SK-N-SH (cell line): ENCODE results near the gene SEC24B. TPM values are rescaled to one million over a fixed set of nuclear protein-coding genes. Genes with fewer than 3 reads are reported as not detected.

ENCODE experiments used
- CTCF ChIA-PET: fragments of 300-600, 350-600 bp; formaldehyde crosslinking; extraction: SDS; loops from one replicate; lab custom pipeline; 2021; lab: Yijun Ruan, JAX
- POLR2A ChIA-PET: fragments of 350-600 bp; sonication (Branson Sonifier 250); formaldehyde crosslinking; extraction: SDS; loops from one replicate; lab custom pipeline; 2020; ENCODE audit warnings: antibody characterized with exemption, inconsistent platforms; lab: Yijun Ruan, JAX
- DNase-seq: peaks from one replicate; pipeline ENCODE4 v3.0.0; 2012
- H2AFZ ChIP-seq: fragments of 200-600 bp; sonication (generic); 2 replicates; pipeline ENCODE4 v1.8.1; 2016; ENCODE audit warnings: antibody characterized with exemption, mild to moderate bottlenecking, low read depth
- H3F3A ChIP-seq: fragments of 200-600 bp; sonication (generic); replicated peaks from 2 replicates; pipeline ENCODE3; 2016; ENCODE audit warnings: antibody characterized with exemption, mild to moderate bottlenecking; ENCODE audit not compliant: insufficient read depth
- H3K27ac ChIP-seq, 2 experiments: fragments of 200-500 bp in 1 of 2; fragments of 200-600 bp in 1 of 2; sonication (Bioruptor generic) in 1 of 2; sonication (generic), shearing (Covaris generic) in 1 of 2; 2 replicates each; pipeline versions ENCODE4 v1.5.1 to v1.6.1; 2014 to 2016; ENCODE audit warnings: low read depth in 2 of 2, inconsistent platforms in 1 of 2, low read length in 1 of 2, mild to moderate bottlenecking in 1 of 2, mixed read lengths in 1 of 2
- H3K27me3 ChIP-seq: fragments of 200-600 bp; sonication (generic), shearing (Covaris generic); 2 replicates; pipeline ENCODE4 v1.6.1; 2016; ENCODE audit warnings: mixed run types; ENCODE audit not compliant: insufficient read depth
- H3K36me3 ChIP-seq, 2 experiments: fragments of 200-500 bp in 1 of 2; fragments of 200-600 bp in 1 of 2; sonication (Bioruptor generic) in 1 of 2; sonication (generic) in 1 of 2; replicated peaks in 1 of 2; 2 replicates each; pipeline versions ENCODE3 to v1.5.1; 2014 to 2016; ENCODE audit warnings: low read length in 1 of 2, mild to moderate bottlenecking in 1 of 2; ENCODE audit not compliant: insufficient read depth in 2 of 2, control insufficient read depth in 1 of 2
- H3K4me1 ChIP-seq, 2 experiments: fragments of 200-500 bp in 1 of 2; fragments of 200-600 bp in 1 of 2; sonication (Bioruptor generic) in 1 of 2; sonication (generic), shearing (Covaris generic) in 1 of 2; 2 replicates each; pipeline versions ENCODE4 v1.5.1 to v1.6.1; 2014 to 2016; ENCODE audit warnings: low read depth in 1 of 2, low read length in 1 of 2, mixed run types in 1 of 2; ENCODE audit not compliant: insufficient read depth in 2 of 2, control insufficient read depth in 1 of 2
- H3K4me2 ChIP-seq: fragments of 200-600 bp; sonication (generic), shearing (Covaris generic); 2 replicates; pipeline ENCODE4 v1.6.1; 2017; ENCODE audit warnings: mixed run types
- H3K4me3 ChIP-seq, 2 experiments: fragments of 200-500 bp in 1 of 2; fragments of 200-600 bp in 1 of 2; sonication (Bioruptor generic) in 1 of 2; sonication (generic), shearing (Covaris generic) in 1 of 2; 2 replicates each; pipeline versions ENCODE4 v1.5.1 to v1.8.1; 2014 to 2016; ENCODE audit warnings: low read depth in 2 of 2, inconsistent platforms in 1 of 2, low read length in 1 of 2, mild to moderate bottlenecking in 1 of 2, mixed read lengths in 1 of 2, moderate library complexity in 1 of 2
- H3K79me2 ChIP-seq: fragments of 200-600 bp; sonication (generic); 2 replicates; pipeline ENCODE4 v1.8.1; 2017; ENCODE audit warnings: mild to moderate bottlenecking; ENCODE audit not compliant: insufficient read depth
- H3K9ac ChIP-seq: fragments of 200-600 bp; sonication (generic); 2 replicates; pipeline ENCODE4 v1.6.1; 2017; ENCODE audit warnings: mixed run types
- H3K9me2 ChIP-seq: fragments of 200-600 bp; sonication (generic); 2 replicates; pipeline ENCODE4 v1.6.1; 2017; ENCODE audit warnings: mixed run types
- H3K9me3 ChIP-seq: fragments of 200-600 bp; sonication (generic); 2 replicates; pipeline ENCODE4 v1.6.1; 2017; ENCODE audit warnings: mixed run types, mild to moderate bottlenecking, moderate library complexity
- H4K20me1 ChIP-seq: fragments of 200-600 bp; sonication (generic); 2 replicates; pipeline ENCODE4 v1.6.1; 2017; ENCODE audit warnings: mild to moderate bottlenecking, mixed run types; ENCODE audit not compliant: insufficient read depth
- CHD2 ChIP-seq: fragments of 150-350 bp; IDR thresholded peaks from 2 replicates; pipeline ENCODE4 v1.6.1; 2018; ENCODE audit warnings: low read length; ENCODE audit not compliant: partially characterized antibody
- ELF1 ChIP-seq: IDR thresholded peaks from 2 replicates; pipeline ENCODE4 v1.4.0; 2012
- EP300 ChIP-seq, 2 experiments: IDR thresholded peaks; 2 replicates each; pipeline versions ENCODE4 v1.4.0 to v1.6.1; 2012; ENCODE audit warnings: borderline replicate concordance in 1 of 2, low read depth in 1 of 2, low read length in 1 of 2
- EZH2phosphoT487 ChIP-seq: fragments of 200-600 bp; sonication (generic); IDR thresholded peaks from 2 replicates; pipeline ENCODE4 v1.6.1; 2017; ENCODE audit warnings: low read depth, mixed run types, mild to moderate bottlenecking, antibody characterized with exemption, moderate library complexity, borderline replicate concordance
- FOSL2 ChIP-seq: IDR thresholded peaks from 2 replicates; pipeline ENCODE4 v1.4.0; 2012; ENCODE audit warnings: low read depth, mild to moderate bottlenecking, moderate library complexity, borderline replicate concordance
- FOXJ3 ChIP-seq: sonication (generic); formaldehyde crosslinking; IDR thresholded peaks from 2 replicates; pipeline ENCODE4 v1.5.1; 2020; ENCODE audit warnings: mild to moderate bottlenecking, missing genetic modification reagents
- FOXM1 ChIP-seq: IDR thresholded peaks from 2 replicates; pipeline ENCODE4 v1.4.0; 2012; ENCODE audit warnings: low read depth, mild to moderate bottlenecking
- GABPA ChIP-seq: IDR thresholded peaks from 2 replicates; pipeline ENCODE4 v1.4.0; 2012; ENCODE audit warnings: low read depth, mild to moderate bottlenecking
- GATA2 ChIP-seq: sonication (generic); formaldehyde crosslinking; IDR thresholded peaks from 2 replicates; pipeline ENCODE4 v1.5.0; 2020; ENCODE audit warnings: mild to moderate bottlenecking, missing genetic modification reagents
- JUND ChIP-seq: IDR thresholded peaks from 2 replicates; pipeline ENCODE4 v1.4.0; 2012
- MXI1 ChIP-seq: IDR thresholded peaks from 2 replicates; pipeline ENCODE4 v1.6.1; 2012; ENCODE audit warnings: mild to moderate bottlenecking, low read depth, low read length, improper control_type of control experiment
- NRF1 ChIP-seq: IDR thresholded peaks from 2 replicates; pipeline ENCODE4 v1.6.1; 2012; ENCODE audit warnings: low read depth, mild to moderate bottlenecking, low read length
- POLR2AphosphoS5 ChIP-seq: IDR thresholded peaks from 2 replicates; pipeline ENCODE4 v1.6.1; 2012; ENCODE audit warnings: low read depth, low read length
- RAD21 ChIP-seq: IDR thresholded peaks from 2 replicates; pipeline ENCODE4 v1.6.1; 2012; ENCODE audit warnings: mild to moderate bottlenecking, low read length
- RFX5 ChIP-seq: IDR thresholded peaks from 2 replicates; pipeline ENCODE4 v1.6.1; 2012; ENCODE audit warnings: mild to moderate bottlenecking, improper control_type of control experiment, low read length
- RXRA ChIP-seq: IDR thresholded peaks from 2 replicates; pipeline ENCODE4 v1.4.0; 2012; ENCODE audit warnings: low read depth, mild to moderate bottlenecking, borderline replicate concordance
- SIN3A ChIP-seq: IDR thresholded peaks from 2 replicates; pipeline ENCODE4 v1.6.1; 2012; ENCODE audit warnings: low read depth, mild to moderate bottlenecking, low read length, moderate library complexity, borderline replicate concordance
- TAF1 ChIP-seq: IDR thresholded peaks from 2 replicates; pipeline ENCODE4 v1.6.1; 2012; ENCODE audit warnings: low read depth, mild to moderate bottlenecking, low read length, moderate library complexity, borderline replicate concordance
- TCF12 ChIP-seq: IDR thresholded peaks from 2 replicates; pipeline ENCODE4 v1.4.0; 2012
- YY1 ChIP-seq: IDR thresholded peaks from 2 replicates; pipeline ENCODE4 v1.4.0; 2012; ENCODE audit warnings: low read depth, mild to moderate bottlenecking
- WGBS: methylation state at CpG from one replicate; pipeline ENCODE4 v1.1.6; 2017; ENCODE audit warnings: low lambda C conversion rate; 5-methylcytosine and 5-hydroxymethylcytosine counted together
- polyA plus RNA-seq, 3 experiments: library from polyadenylated mRNA; depleted of rRNA; stranded (reverse); fragments of >200 nt; gene quantifications; 2 replicates each; pipeline ENCODE4 v1.2.3, GENCODE V29; 2012
- TF ChIP-seq, protein P1 (sequence below): fragments of 150-350 bp; IDR thresholded peaks from 2 replicates; pipeline ENCODE4 v1.6.1; 2016; ENCODE audit warnings: mild to moderate bottlenecking, low read depth, low read length
- TF ChIP-seq, protein P2 (sequence below): IDR thresholded peaks from 2 replicates; pipeline ENCODE4 v1.4.0; 2012; ENCODE audit warnings: low read depth
- TF ChIP-seq, protein P3 (sequence below): fragments of 150-350 bp; IDR thresholded peaks from 2 replicates; pipeline ENCODE4 v1.6.1; 2017; ENCODE audit warnings: antibody characterized with exemption, low read length, low read depth, borderline replicate concordance
- TF ChIP-seq, protein P4 (sequence below): fragments of 200-600 bp; sonication (generic); IDR thresholded peaks from 2 replicates; pipeline ENCODE4 v1.6.1; 2017; ENCODE audit warnings: antibody characterized with exemption, mild to moderate bottlenecking, moderate library complexity
- TF ChIP-seq, protein P5 (sequence below): IDR thresholded peaks from 2 replicates; pipeline ENCODE4 v1.4.0; 2012; ENCODE audit warnings: low read depth, borderline replicate concordance

Gene SEC24B
- polyA plus RNA-seq, 1 of the 3 experiments (the other 2 are of a cell fraction) = 23.0 TPM

DNA sequence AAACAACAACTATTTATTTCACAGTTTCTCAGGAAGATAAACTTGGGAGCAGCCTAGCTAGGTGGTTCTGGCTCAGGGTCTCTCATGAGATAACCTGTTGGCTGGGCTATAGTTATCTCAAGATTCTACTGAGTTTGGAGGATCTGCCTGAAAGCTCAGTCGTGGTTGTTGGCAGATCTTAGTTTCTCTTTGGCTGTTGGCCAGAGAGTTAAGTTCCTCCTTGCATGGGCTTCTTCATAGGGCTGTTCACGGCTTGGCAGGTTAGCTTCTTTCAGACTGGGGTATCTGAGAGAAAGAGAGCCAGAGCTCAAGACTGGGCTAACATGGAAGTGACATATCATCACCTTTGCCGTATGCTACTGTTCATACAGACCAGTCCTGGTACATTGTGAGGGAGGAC is 28.7 kb downstream of the SEC24B start:
- Histone ChIP-seq H3K4me1 (no peaks in the 10 kb centered on the region; a peak in 1 of 4 replicates), H3K9me2 (no peaks in the 10 kb centered on the region), H3K36me3 (peaks cover 38 to 51% of the 10 kb centered on the region in 2 experiments), H2AFZ (no peak overlapping the region), H3K27ac (no peak overlapping the region), H4K20me1 (peaks cover 50% of the 10 kb centered on the region), H3K27me3 (no peaks in the 10 kb centered on the region), H3K9me3 (no peaks in the 10 kb centered on the region), H3K9ac (no peak overlapping the region), H3K79me2 (peaks cover 96% of the 10 kb centered on the region), H3K4me3 (no peak overlapping the region), H3K4me2 (no peak overlapping the region), H3F3A (peaks cover 8% of the 10 kb centered on the region)
- ChIA-PET POLR2A (no interaction called here), CTCF (interaction anchor here (0.9 kb wide), 1 partner anchor 29 kb away, joined by 3 read pairs; no protein-coding TSS in a partner anchor)
- WGBS = 81% methylated on average over 3 of the region's 3 CpGs
- TF ChIP-seq EP300 (IDR thresholded peaks at IDR 0.05; ENCODE audit: borderline replicate concordance in 1 of 2, low read depth in 1 of 2, low read length in 1 of 2) = no peak
- no peak for TF ChIP-seq ELF1
- no peak for TF ChIP-seq RXRA
- no peak for TF ChIP-seq GATA2 (CRISPR knock-in tag)
- no peak for TF ChIP-seq YY1
- TF ChIP-seq FOXJ3 (CRISPR knock-in tag) = no peak
- TF ChIP-seq NRF1 = no peak
- TF ChIP-seq SIN3A = no peak
- TF ChIP-seq GABPA = no peak
- TF ChIP-seq, protein P1, sequence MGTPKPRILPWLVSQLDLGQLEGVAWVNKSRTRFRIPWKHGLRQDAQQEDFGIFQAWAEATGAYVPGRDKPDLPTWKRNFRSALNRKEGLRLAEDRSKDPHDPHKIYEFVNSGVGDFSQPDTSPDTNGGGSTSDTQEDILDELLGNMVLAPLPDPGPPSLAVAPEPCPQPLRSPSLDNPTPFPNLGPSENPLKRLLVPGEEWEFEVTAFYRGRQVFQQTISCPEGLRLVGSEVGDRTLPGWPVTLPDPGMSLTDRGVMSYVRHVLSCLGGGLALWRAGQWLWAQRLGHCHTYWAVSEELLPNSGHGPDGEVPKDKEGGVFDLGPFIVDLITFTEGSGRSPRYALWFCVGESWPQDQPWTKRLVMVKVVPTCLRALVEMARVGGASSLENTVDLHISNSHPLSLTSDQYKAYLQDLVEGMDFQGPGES = no peak
- TF ChIP-seq, protein P2, sequence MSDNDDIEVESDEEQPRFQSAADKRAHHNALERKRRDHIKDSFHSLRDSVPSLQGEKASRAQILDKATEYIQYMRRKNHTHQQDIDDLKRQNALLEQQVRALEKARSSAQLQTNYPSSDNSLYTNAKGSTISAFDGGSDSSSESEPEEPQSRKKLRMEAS = no peak
- no peak for TF ChIP-seq MXI1
- TF ChIP-seq, protein P3, sequence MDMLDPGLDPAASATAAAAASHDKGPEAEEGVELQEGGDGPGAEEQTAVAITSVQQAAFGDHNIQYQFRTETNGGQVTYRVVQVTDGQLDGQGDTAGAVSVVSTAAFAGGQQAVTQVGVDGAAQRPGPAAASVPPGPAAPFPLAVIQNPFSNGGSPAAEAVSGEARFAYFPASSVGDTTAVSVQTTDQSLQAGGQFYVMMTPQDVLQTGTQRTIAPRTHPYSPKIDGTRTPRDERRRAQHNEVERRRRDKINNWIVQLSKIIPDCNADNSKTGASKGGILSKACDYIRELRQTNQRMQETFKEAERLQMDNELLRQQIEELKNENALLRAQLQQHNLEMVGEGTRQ = no peak
- TF ChIP-seq RFX5 = no peak
- no peak for TF ChIP-seq FOSL2
- no peak for TF ChIP-seq POLR2AphosphoS5
- DNase-seq = no peak

DNA sequence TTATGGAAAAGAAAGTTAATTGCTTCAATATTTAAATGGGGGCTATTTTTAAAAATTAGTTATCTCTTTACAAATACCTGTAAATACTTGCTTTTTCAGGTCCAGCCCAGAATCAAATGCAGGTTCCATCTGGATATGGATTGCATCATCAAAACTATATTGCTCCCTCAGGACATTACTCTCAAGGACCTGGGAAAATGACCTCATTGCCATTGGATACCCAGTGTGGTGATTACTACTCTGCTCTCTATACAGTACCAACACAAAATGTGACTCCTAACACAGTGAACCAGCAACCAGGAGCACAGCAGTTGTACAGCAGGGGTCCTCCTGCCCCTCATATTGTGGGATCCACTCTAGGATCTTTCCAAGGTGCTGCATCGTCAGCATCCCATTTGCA is 29.2 kb downstream of the SEC24B start:
- 100% methylated on average over 1 of the region's 1 CpG for WGBS
- H3K9me3 ChIP-seq = no peaks in the 10 kb centered on the region
- H3K4me2 ChIP-seq = no peak overlapping the region
- H3F3A ChIP-seq = peaks cover 8% of the 10 kb centered on the region
- peaks cover 50% of the 10 kb centered on the region for H4K20me1 ChIP-seq
- no peak overlapping the region for H3K4me3 ChIP-seq
- H3K36me3 ChIP-seq = peaks cover 41 to 49% of the 10 kb centered on the region in 2 experiments
- no peak for DNase-seq
- no peak overlapping the region for H3K27ac ChIP-seq
- POLR2A ChIA-PET = no interaction called here
- no peaks in the 10 kb centered on the region; a peak in 1 of 4 replicates for H3K4me1 ChIP-seq
- H3K9ac ChIP-seq = no peak overlapping the region
- peaks cover 96% of the 10 kb centered on the region for H3K79me2 ChIP-seq
- no peaks in the 10 kb centered on the region for H3K9me2 ChIP-seq
- CTCF ChIA-PET = interaction anchor here (0.9 kb wide), 1 partner anchor 30 kb away, joined by 3 read pairs; no protein-coding TSS in a partner anchor
- H3K27me3 ChIP-seq = no peaks in the 10 kb centered on the region
- H2AFZ ChIP-seq = no peak overlapping the region
- TF ChIP-seq, protein P4, sequence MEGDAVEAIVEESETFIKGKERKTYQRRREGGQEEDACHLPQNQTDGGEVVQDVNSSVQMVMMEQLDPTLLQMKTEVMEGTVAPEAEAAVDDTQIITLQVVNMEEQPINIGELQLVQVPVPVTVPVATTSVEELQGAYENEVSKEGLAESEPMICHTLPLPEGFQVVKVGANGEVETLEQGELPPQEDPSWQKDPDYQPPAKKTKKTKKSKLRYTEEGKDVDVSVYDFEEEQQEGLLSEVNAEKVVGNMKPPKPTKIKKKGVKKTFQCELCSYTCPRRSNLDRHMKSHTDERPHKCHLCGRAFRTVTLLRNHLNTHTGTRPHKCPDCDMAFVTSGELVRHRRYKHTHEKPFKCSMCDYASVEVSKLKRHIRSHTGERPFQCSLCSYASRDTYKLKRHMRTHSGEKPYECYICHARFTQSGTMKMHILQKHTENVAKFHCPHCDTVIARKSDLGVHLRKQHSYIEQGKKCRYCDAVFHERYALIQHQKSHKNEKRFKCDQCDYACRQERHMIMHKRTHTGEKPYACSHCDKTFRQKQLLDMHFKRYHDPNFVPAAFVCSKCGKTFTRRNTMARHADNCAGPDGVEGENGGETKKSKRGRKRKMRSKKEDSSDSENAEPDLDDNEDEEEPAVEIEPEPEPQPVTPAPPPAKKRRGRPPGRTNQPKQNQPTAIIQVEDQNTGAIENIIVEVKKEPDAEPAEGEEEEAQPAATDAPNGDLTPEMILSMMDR = no peak
- TF ChIP-seq YY1 (no peak), TCF12 (no peak), MXI1 (no peak), FOXM1 (no peak), SIN3A (no peak), RAD21 (no peak), JUND (no peak), TAF1 (no peak), POLR2AphosphoS5 (no peak), CHD2 (no peak), EZH2phosphoT487 (no peak)
- TF ChIP-seq, protein P5, sequence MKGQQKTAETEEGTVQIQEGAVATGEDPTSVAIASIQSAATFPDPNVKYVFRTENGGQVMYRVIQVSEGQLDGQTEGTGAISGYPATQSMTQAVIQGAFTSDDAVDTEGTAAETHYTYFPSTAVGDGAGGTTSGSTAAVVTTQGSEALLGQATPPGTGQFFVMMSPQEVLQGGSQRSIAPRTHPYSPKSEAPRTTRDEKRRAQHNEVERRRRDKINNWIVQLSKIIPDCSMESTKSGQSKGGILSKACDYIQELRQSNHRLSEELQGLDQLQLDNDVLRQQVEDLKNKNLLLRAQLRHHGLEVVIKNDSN = no peak
- TF ChIP-seq, protein P2 = no peak
